ENCODE measurements around the gene HSD3B7. TPM values are rescaled to one million over a fixed set of nuclear protein-coding genes. Genes with fewer than 3 reads are reported as not detected.

HSD3B7 gene
- total RNA-seq, 1 donor: 26.8 TPM

GRCh38 chr16:30956601-30957455 is 28.2 kb upstream of the HSD3B7 start:
- peak; percentile 89 for DNase-seq (ENCODE audit: low read depth)
- H3K4me3 ChIP-seq (ENCODE audit: low read depth, low read length): peak overlapping the region; percentile 93
- TF ChIP-seq CTCF (IDR thresholded peaks at IDR 0.05; ENCODE audit: insufficient read depth, low read depth, low read length): peak; percentile 32

- peak; percentile 97 for DNase-seq (ENCODE audit: low read depth)
- TF ChIP-seq CTCF (IDR thresholded peaks at IDR 0.05; ENCODE audit: insufficient read depth, low read depth, low read length): no peak
- H3K4me3 ChIP-seq (ENCODE audit: low read depth, low read length): peak within 1 kb of the TSS; percentile 93
Measured at GRCh38 chr16:30957456-30958174, 27.4 kb upstream of the HSD3B7 start, which contains the start of gene SETD1A. SETD1A (plus strand) TSS chr16:30957754; CDS start chr16:30958732, 978 bp downstream.

DNA sequence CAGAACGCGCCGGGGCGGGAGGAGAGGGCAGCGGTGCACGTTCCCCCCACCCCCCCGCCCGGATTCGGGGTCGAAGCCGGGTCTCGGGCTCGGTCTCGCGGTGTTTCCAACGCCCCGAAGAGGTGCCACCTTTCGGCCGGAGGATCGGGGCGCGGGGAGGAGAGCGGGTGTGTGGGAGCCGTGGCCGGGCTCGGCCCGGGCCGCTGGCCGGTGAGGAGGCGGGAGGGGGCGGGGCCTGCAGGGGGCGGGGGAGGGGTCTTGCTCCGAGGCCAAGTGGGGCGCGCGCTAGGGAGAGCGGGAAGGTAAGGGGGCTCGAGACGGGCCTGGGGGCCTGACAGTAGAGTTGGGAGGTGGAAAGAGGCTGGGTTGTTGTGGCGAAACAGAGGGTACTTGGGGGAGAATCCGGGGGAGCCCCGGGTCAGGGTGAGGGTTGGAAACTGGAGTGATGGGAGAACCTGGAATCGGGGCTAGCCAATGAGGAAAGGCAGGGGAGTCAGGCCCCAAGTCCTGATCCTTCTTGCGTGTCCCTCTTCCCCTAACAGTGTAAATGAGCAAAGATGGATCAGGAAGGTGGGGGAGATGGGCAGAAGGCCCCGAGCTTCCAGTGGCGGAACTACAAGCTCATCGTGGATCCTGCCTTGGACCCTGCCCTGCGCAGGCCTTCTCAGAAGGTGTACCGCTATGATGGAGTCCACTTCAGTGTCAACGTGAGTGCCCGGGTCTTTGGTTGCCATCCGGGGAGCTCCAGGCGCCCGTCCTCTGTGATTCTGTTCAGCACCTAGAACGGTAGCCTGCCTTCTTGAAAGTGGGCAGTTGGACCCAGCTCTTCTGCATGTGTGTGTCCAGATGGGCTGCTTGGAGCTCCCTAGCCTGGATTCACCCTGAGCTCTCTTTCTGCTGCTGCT is 26.6 kb upstream of the HSD3B7 start:
- TF ChIP-seq CTCF (IDR thresholded peaks at IDR 0.05; ENCODE audit: insufficient read depth, low read depth, low read length): no peak
- peak; percentile 64 for DNase-seq (ENCODE audit: low read depth)
- peak overlapping the region; percentile 93 for H3K4me3 ChIP-seq (ENCODE audit: low read depth, low read length)

DNA sequence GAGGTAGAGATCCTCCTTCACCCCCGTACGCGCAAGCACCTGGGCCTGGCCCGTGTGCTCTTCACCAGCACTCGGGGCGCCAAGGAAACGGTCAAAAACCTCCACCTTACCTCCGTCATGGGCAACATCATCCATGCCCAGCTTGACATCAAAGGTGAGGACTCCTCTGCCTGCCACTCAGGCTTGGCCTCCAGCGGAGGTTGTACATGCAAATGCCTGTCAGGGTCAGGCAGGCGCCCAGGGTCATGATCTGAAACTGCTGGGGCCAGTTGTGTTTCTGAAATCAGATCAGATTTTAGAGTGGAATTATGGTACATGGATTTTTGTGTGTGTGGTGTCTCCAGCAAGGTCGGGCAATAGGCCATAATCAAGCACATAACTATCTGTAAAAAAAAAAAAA is 23.6 kb upstream of the HSD3B7 start:
- no peak overlapping the region for H3K4me3 ChIP-seq (ENCODE audit: low read depth, low read length)
- no peak for TF ChIP-seq CTCF (IDR thresholded peaks at IDR 0.05; ENCODE audit: insufficient read depth, low read depth, low read length)

DNA sequence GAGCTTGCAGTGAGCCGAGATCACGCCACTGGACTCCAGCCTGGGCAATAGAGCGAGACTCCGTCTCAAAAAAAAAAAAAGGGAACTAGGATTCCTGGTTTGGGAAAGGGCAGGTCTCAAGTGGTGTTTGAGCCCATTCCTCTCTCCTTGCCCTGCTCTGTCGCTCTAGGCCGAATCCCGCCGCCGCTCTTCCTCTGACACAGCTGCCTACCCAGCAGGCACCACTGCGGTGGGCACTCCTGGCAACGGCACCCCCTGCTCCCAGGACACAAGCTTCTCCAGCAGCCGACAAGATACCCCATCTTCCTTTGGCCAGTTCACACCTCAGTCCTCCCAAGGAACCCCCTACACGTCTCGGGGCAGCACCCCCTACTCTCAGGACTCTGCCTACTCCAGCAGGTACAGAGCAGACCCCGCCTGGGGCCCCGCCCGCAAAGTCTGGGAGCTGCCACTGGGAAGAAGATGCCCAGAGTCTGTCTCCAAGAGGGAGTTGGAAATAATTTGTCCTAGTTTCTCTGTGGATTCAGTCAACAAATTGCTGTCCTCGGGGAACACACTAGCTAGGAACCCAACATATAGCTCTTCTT is 21.0 kb upstream of the HSD3B7 start:
- no peak for DNase-seq (ENCODE audit: low read depth)
- no peak overlapping the region for H3K4me3 ChIP-seq (ENCODE audit: low read depth, low read length)
- TF ChIP-seq CTCF (IDR thresholded peaks at IDR 0.05; ENCODE audit: insufficient read depth, low read depth, low read length): no peak

More for the DNA sequence above, 23.6 kb upstream of the HSD3B7 start:
- no peak for DNase-seq (ENCODE audit: low read depth)
